ENCODE results near the gene SMC6. TPM values are rescaled to one million over a fixed set of nuclear protein-coding genes. Genes with fewer than 3 reads are reported as not detected.

SMC6 gene
- total RNA-seq, 2 donors from 2014 or later, result 10.4 to 13.4 TPM

- no peak for TF ChIP-seq CTCF (IDR thresholded peaks at IDR 0.05)
- no peak for DNase-seq (ENCODE audit: low spot score)
- H3K27ac ChIP-seq, result no peak overlapping the region
- ATAC-seq (ENCODE audit: insufficient number of reproducible peaks, low FRiP score, low read depth), result no peak
- no peaks in the 10 kb centered on the region for H3K27me3 ChIP-seq (replicated peaks; ENCODE audit: insufficient read depth)
- H3K9me3 ChIP-seq, result no peaks in the 10 kb centered on the region
- no peak overlapping the region for H3K4me3 ChIP-seq
- H3K4me1 ChIP-seq (ENCODE audit: control insufficient read depth in 1 of 2, low read depth in 2 of 2), result peaks cover 6 to 21% of the 10 kb centered on the region in 2 donors
- H3K36me3 ChIP-seq, result no peaks in the 10 kb centered on the region
These were observed 3.7 kb downstream of the SMC6 start for GRCh38 chr2:17749753-17750438.

GRCh38 chr2:17748745-17749144 lies 4.9 kb downstream of the SMC6 start:
- no peak for ATAC-seq (ENCODE audit: insufficient number of reproducible peaks, low FRiP score, low read depth)
- no peak for TF ChIP-seq CTCF (IDR thresholded peaks at IDR 0.05)

GRCh38 chr2:17747684-17748452 lies 5.7 kb downstream of the SMC6 start:
- no peak overlapping the region for H3K4me3 ChIP-seq
- no peaks in the 10 kb centered on the region for H3K27me3 ChIP-seq (replicated peaks; ENCODE audit: insufficient read depth)
- no peak for ATAC-seq (ENCODE audit: insufficient number of reproducible peaks, low FRiP score, low read depth)
- H3K36me3 ChIP-seq, result no peaks in the 10 kb centered on the region
- peaks cover 0 to 12% of the 10 kb centered on the region in 2 donors for H3K4me1 ChIP-seq (ENCODE audit: control insufficient read depth in 1 of 2, low read depth in 2 of 2)
- no peak for DNase-seq (ENCODE audit: low spot score)
- no peak for TF ChIP-seq CTCF (IDR thresholded peaks at IDR 0.05)
- no peaks in the 10 kb centered on the region for H3K9me3 ChIP-seq
- no peak overlapping the region for H3K27ac ChIP-seq

More at GRCh38 chr2:17748745-17749144, 4.9 kb downstream of the SMC6 start:
- Histone ChIP-seq H3K27me3 (replicated peaks; ENCODE audit: insufficient read depth) (no peaks in the 10 kb centered on the region), H3K4me1 (ENCODE audit: control insufficient read depth in 1 of 2, low read depth in 2 of 2) (peaks cover 0 to 13% of the 10 kb centered on the region in 2 donors), H3K27ac (no peak overlapping the region), H3K4me3 (no peak overlapping the region), H3K9me3 (no peaks in the 10 kb centered on the region), H3K36me3 (no peaks in the 10 kb centered on the region)
- DNase-seq (ENCODE audit: low spot score), result no peak

GRCh38 chr2:17740203-17740602 lies 13.4 kb downstream of the SMC6 start:
- no peaks in the 10 kb centered on the region for H3K9me3 ChIP-seq
- DNase-seq (ENCODE audit: low spot score) (no peak), ATAC-seq (ENCODE audit: insufficient number of reproducible peaks, low FRiP score, low read depth) (no peak)
- no peaks in the 10 kb centered on the region for H3K4me1 ChIP-seq (ENCODE audit: control insufficient read depth in 1 of 2, low read depth in 2 of 2)
- peaks cover 16% of the 10 kb centered on the region for H3K36me3 ChIP-seq
- H3K27me3 ChIP-seq (replicated peaks; ENCODE audit: insufficient read depth), result no peaks in the 10 kb centered on the region
- H3K4me3 ChIP-seq, result no peak overlapping the region
- no peak for TF ChIP-seq CTCF (IDR thresholded peaks at IDR 0.05)
- no peak overlapping the region for H3K27ac ChIP-seq

GRCh38 chr2:17736989-17737388 lies 16.6 kb downstream of the SMC6 start:
- no peaks in the 10 kb centered on the region for H3K27me3 ChIP-seq (replicated peaks; ENCODE audit: insufficient read depth)
- TF ChIP-seq CTCF (IDR thresholded peaks at IDR 0.05), result no peak
- DNase-seq (ENCODE audit: low spot score) (no peak), ATAC-seq (ENCODE audit: insufficient number of reproducible peaks, low FRiP score, low read depth) (no peak)
- H3K27ac ChIP-seq, result no peak overlapping the region
- no peaks in the 10 kb centered on the region for H3K9me3 ChIP-seq
- peaks cover 22% of the 10 kb centered on the region for H3K36me3 ChIP-seq
- no peaks in the 10 kb centered on the region for H3K4me1 ChIP-seq (ENCODE audit: control insufficient read depth in 1 of 2, low read depth in 2 of 2)
- no peak overlapping the region for H3K4me3 ChIP-seq
